Measurements from ENCODE around the gene LEO1. TPM values are rescaled to one million over a fixed set of nuclear protein-coding genes. Genes with fewer than 3 reads are reported as not detected.

LEO1 gene
- total RNA-seq, 2 donors from 2014 or later, result 9.0 to 10.6 TPM

- Histone ChIP-seq H3K4me3 (no peak overlapping the region), H3K27ac (no peak overlapping the region), H3K4me1 (peaks cover 0 to 14% of the 10 kb centered on the region in 2 donors), H3K36me3 (no peaks in the 10 kb centered on the region), H3K9me3 (peaks cover 0 to under 1% of the 10 kb centered on the region in 2 donors), H3K27me3 (no peaks in the 10 kb centered on the region)
- TF ChIP-seq, protein P1, sequence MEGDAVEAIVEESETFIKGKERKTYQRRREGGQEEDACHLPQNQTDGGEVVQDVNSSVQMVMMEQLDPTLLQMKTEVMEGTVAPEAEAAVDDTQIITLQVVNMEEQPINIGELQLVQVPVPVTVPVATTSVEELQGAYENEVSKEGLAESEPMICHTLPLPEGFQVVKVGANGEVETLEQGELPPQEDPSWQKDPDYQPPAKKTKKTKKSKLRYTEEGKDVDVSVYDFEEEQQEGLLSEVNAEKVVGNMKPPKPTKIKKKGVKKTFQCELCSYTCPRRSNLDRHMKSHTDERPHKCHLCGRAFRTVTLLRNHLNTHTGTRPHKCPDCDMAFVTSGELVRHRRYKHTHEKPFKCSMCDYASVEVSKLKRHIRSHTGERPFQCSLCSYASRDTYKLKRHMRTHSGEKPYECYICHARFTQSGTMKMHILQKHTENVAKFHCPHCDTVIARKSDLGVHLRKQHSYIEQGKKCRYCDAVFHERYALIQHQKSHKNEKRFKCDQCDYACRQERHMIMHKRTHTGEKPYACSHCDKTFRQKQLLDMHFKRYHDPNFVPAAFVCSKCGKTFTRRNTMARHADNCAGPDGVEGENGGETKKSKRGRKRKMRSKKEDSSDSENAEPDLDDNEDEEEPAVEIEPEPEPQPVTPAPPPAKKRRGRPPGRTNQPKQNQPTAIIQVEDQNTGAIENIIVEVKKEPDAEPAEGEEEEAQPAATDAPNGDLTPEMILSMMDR (IDR thresholded peaks at IDR 0.05), result no peak
- DNase-seq (ENCODE audit: low spot score), result no peak
Measured at GRCh38 chr15:51973220-51973619, 1.6 kb upstream of the LEO1 start.

DNA sequence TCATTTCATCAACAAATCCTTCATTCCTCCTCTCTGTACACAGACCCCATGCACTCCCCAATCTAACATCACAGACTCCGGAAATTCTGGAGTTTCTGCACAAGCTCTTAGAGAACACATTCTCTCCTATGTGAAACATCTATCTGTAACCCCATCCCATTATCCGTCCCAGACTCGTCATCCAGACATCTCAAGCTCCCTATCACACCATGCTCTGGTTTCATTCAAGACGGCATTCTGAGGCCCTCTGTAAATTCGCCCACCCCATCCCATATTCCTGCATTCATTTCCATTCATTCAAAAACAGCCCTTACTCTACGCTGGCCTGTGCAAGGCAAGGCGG is 575 bp downstream of the LEO1 start:
- H3K27me3 ChIP-seq, result no peaks in the 10 kb centered on the region
- H3K4me1 ChIP-seq, result peaks cover 0 to 14% of the 10 kb centered on the region in 2 donors
- TF ChIP-seq, protein P1 (IDR thresholded peaks at IDR 0.05), result no peak
- no peaks in the 10 kb centered on the region for H3K36me3 ChIP-seq
- no peak for DNase-seq (ENCODE audit: low spot score)
- peaks cover 0 to 15% of the 10 kb centered on the region in 2 donors for H3K9me3 ChIP-seq
- peak overlapping the region; percentile 75 to 91 for H3K4me3 ChIP-seq
- H3K27ac ChIP-seq, result peak overlapping the region; percentile 91 to 93

- no peak for DNase-seq (ENCODE audit: low spot score)
- no peaks in the 10 kb centered on the region for H3K27me3 ChIP-seq
- H3K27ac ChIP-seq, result no peak overlapping the region
- H3K36me3 ChIP-seq, result no peaks in the 10 kb centered on the region
- peaks cover 0 to 15% of the 10 kb centered on the region in 2 donors for H3K9me3 ChIP-seq
- H3K4me1 ChIP-seq, result peaks cover 0 to 14% of the 10 kb centered on the region in 2 donors
- H3K4me3 ChIP-seq, result no peak overlapping the region
- TF ChIP-seq, protein P1 (IDR thresholded peaks at IDR 0.05), result no peak
Measured at GRCh38 chr15:51970132-51970817, 1.3 kb downstream of the LEO1 start.

GRCh38 chr15:51969728-51970127 is 1.9 kb downstream of the LEO1 start:
- Histone ChIP-seq H3K4me3 (no peak overlapping the region), H3K9me3 (peaks cover 0 to 15% of the 10 kb centered on the region in 2 donors), H3K4me1 (peaks cover 0 to 14% of the 10 kb centered on the region in 2 donors), H3K27ac (no peak overlapping the region), H3K27me3 (no peaks in the 10 kb centered on the region), H3K36me3 (peaks cover 3% of the 10 kb centered on the region)
- no peak for DNase-seq (ENCODE audit: low spot score)
- TF ChIP-seq, protein P1 (IDR thresholded peaks at IDR 0.05), result no peak

DNA sequence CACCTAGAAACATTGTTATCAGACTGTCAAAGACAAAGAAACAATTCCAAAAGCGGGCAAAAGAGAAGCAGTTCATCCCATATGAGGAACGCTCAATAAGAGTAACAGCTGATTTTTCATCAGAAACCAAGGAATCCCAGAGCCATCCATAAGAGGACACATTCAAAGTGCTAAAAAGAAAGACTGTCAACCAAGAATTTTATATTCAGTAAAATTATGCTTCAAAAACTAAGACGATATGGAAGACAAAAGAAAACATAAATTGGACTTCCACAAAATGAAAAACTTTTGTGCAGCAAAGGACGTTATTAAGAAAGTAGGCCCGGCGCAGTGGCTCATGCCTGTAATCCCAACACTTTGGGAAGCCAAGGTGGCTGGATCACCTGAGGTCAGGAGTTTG is 4.0 kb downstream of the LEO1 start:
- no peak for DNase-seq (ENCODE audit: low spot score)
- no peak overlapping the region for H3K27ac ChIP-seq
- peaks cover 4% of the 10 kb centered on the region for H3K36me3 ChIP-seq
- H3K27me3 ChIP-seq, result no peaks in the 10 kb centered on the region
- peaks cover 0 to 14% of the 10 kb centered on the region in 2 donors for H3K4me1 ChIP-seq
- TF ChIP-seq, protein P1 (IDR thresholded peaks at IDR 0.05), result no peak
- peaks cover 0 to 15% of the 10 kb centered on the region in 2 donors for H3K9me3 ChIP-seq
- H3K4me3 ChIP-seq, result no peak overlapping the region

DNA sequence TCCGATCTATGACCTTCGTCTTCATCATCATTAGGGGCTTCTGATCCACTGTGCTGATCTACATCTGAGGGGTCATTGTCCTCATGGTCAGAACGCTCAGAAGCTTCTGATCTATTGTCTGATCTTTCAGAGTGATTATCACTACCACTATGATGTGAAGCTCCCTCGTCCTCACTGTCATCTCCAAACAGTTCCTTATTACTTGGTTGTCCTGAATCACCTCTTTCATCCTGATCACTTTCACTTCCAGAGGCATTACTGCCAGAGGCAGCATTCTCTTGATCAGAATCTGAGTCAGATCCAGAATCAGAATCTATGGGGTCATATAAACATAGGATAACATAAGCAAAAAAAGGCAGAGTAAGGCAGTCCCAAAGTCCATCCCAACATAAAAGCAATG is 5.4 kb downstream of the LEO1 start:
- H3K4me1 ChIP-seq, result peaks cover 0 to 13% of the 10 kb centered on the region in 2 donors
- peaks cover 0 to 15% of the 10 kb centered on the region in 2 donors for H3K9me3 ChIP-seq
- peaks cover 13% of the 10 kb centered on the region for H3K36me3 ChIP-seq
- H3K27ac ChIP-seq, result no peak overlapping the region
- H3K27me3 ChIP-seq, result no peaks in the 10 kb centered on the region
- H3K4me3 ChIP-seq, result no peak overlapping the region
- DNase-seq (ENCODE audit: low spot score), result no peak
- TF ChIP-seq, protein P1 (IDR thresholded peaks at IDR 0.05), result no peak

All from right atrium auricular region (tissue), 2 donors.